BLaER1 (cell line): ENCODE results near the gene FBXL22.

Experiments used
- H3K27ac ChIP-seq: shearing (Covaris generic); formaldehyde crosslinking; 2 replicates; pipeline ENCODE4 v1.8.1; 2022
- H3K27me3 ChIP-seq: shearing (Covaris generic); formaldehyde crosslinking; 2 replicates; pipeline ENCODE4 v1.8.1; 2022
- H3K36me3 ChIP-seq: shearing (Covaris generic); formaldehyde crosslinking; 2 replicates; pipeline ENCODE4 v1.8.1; 2022
- H3K4me1 ChIP-seq: shearing (Covaris generic); formaldehyde crosslinking; 2 replicates; pipeline ENCODE4 v1.8.1; 2022
- H3K4me2 ChIP-seq: shearing (Covaris generic); formaldehyde crosslinking; 2 replicates; pipeline ENCODE4 v1.8.1; 2022
- H3K4me3 ChIP-seq: shearing (Covaris generic); formaldehyde crosslinking; 2 replicates; pipeline ENCODE4 v1.8.1; 2022
- H3K9ac ChIP-seq: shearing (Covaris generic); formaldehyde crosslinking; 2 replicates; pipeline ENCODE4 v1.8.1; 2022
- H3K9me3 ChIP-seq: shearing (Covaris generic); formaldehyde crosslinking; 2 replicates; pipeline ENCODE4 v1.8.1; 2022
- H4K20me1 ChIP-seq: shearing (Covaris generic); formaldehyde crosslinking; 2 replicates; pipeline ENCODE4 v1.8.1; 2022
- Cebpa-rat ChIP-seq: shearing (Covaris generic); IDR thresholded peaks from 2 replicates; pipeline ENCODE4 v1.8.1; 2022

Gene FBXL22

DNA sequence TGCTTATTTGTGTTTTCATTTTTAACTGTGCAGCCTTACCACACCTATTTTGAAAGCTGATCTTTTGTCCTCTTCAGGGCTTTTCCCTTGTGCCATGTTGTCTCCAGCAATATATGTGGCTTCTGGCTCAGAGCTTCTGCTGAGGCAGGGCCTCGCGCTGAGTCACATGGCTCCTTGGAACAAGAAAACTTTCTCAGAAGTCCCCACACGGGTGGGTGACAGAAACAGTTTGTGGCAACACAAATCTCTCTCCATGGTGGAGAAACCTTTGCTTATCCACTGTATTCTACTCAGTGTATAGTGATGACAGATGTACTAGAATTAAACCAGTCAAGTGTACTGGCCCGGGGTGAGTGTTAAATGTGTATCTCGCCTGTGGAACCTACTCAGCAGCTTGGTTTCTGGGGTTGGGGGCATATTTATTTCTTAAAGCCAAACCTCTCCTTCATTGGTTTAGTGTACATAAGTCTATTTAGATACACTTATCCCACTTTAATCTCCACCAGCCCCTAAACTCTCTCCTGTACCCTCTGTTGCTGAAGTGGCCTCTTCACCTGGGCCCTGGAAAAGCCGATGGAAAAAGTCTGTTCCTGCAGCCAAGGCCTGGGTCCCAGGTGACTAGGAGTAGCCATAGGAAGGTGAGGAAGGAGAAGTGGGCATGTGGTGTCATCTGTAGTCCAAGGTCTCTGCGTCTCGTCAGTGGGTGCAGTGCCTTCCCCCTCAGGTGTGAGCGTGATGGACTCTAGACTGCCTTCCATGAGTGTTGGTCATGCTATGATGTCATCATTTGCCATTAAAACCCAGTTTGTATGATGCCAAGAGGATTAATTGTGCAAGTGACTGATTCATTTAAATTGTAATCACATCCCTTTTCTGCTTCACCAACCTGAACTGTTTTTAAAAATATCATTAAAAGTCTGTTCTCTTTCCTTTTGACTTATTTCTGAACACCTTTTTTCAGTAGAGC is 3.2 kb upstream of the FBXL22 start:
- peaks cover 63% of the 10 kb centered on the region for H3K36me3 ChIP-seq
- no peaks in the 10 kb centered on the region for H3K9me3 ChIP-seq
- TF ChIP-seq Cebpa-rat = no peak
- no peak overlapping the region for H3K4me3 ChIP-seq
- H4K20me1 ChIP-seq = peaks cover 33% of the 10 kb centered on the region
- H3K9ac ChIP-seq = no peak overlapping the region
- H3K27ac ChIP-seq = no peak overlapping the region
- no peaks in the 10 kb centered on the region for H3K27me3 ChIP-seq
- H3K4me2 ChIP-seq = no peak overlapping the region
- H3K4me1 ChIP-seq = peaks cover 25% of the 10 kb centered on the region

DNA sequence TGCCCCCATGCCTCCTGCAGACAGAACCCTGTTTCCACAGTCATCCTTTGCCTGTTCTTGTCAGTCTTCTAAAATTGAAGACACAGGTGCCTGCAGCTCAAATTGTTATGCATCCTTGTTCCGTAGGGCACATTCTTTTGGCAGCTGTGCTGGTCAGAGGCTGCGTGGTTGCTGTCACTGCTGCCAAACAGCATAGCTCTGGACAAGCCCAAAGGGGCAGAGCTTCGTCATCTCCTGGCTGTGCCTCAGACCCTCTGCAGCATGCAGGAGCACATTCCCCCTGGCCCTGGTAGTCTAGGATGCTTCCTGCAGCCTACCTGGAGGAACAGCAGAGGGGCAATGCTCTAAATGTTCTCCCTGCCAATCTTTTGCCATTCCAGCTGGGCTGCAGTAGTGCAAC is 2.1 kb upstream of the FBXL22 start:
- Histone ChIP-seq H3K4me3 (no peak overlapping the region), H3K9ac (no peak overlapping the region), H3K27ac (no peak overlapping the region), H3K27me3 (no peaks in the 10 kb centered on the region), H3K4me2 (peak overlapping the region; percentile 41), H3K9me3 (no peaks in the 10 kb centered on the region), H3K36me3 (peaks cover 52% of the 10 kb centered on the region), H4K20me1 (peaks cover 23% of the 10 kb centered on the region), H3K4me1 (peaks cover 35% of the 10 kb centered on the region)
- TF ChIP-seq Cebpa-rat = no peak

DNA sequence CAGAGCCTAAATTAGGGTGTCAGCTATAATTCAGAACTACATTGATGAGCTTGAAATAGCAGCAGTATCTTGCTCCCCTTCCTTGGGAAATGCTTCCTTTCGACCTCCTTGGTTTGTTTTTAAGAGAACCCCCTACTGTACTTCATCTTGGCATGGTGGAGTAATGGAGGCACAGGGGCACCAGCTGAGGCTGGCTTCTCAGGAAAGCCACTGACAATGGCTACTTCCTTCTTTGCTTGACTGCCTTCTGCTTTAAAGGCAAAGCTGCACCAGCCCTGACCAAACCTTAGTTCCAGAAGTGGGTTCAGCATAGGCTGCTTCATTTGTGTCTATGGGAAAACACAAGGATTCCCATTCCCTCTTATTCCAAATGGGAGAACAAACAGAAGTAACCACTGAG is 1.5 kb upstream of the FBXL22 start:
- Histone ChIP-seq H3K4me3 (no peak overlapping the region), H3K4me1 (peaks cover 38% of the 10 kb centered on the region), H3K4me2 (peak overlapping the region; percentile 41), H3K27ac (0 out of 2 replicates have a peak overlapping the region, but pooled peaks have one; percentile 33), H4K20me1 (peaks cover 16% of the 10 kb centered on the region), H3K27me3 (no peaks in the 10 kb centered on the region), H3K9ac (no peak overlapping the region), H3K36me3 (peaks cover 46% of the 10 kb centered on the region), H3K9me3 (no peaks in the 10 kb centered on the region)
- no peak for TF ChIP-seq Cebpa-rat

DNA sequence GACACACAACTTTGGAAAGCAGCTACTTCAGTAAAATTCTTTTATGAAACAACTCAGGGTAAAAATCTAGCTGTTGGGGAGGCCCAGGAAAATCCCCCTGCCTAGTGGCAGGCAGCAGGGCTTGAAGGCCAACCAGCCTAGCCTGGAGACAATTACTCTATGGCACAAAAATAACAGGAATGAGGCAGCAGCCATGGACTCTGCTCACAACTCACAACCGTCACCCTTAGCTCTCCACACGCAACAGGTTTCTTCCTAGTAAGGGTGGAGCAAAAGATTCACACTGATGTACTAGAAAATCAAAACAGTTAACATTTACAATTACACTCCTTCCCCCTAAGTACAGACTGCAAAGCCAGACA is 530 bp upstream of the FBXL22 start:
- Histone ChIP-seq H3K9ac (no peak overlapping the region), H3K27me3 (no peaks in the 10 kb centered on the region), H4K20me1 (peaks cover 8% of the 10 kb centered on the region; the same call in 1 of the 2 replicates), H3K36me3 (peaks cover 36% of the 10 kb centered on the region), H3K4me2 (no peak overlapping the region), H3K4me1 (peaks cover 41% of the 10 kb centered on the region), H3K4me3 (no peak overlapping the region), H3K9me3 (no peaks in the 10 kb centered on the region), H3K27ac (no peak overlapping the region)
- no peak for TF ChIP-seq Cebpa-rat

- no peak for TF ChIP-seq Cebpa-rat
- Histone ChIP-seq H3K27ac (no peak overlapping the region), H3K9ac (no peak overlapping the region), H3K4me1 (peaks cover 52% of the 10 kb centered on the region), H3K36me3 (peaks cover 25% of the 10 kb centered on the region), H4K20me1 (peaks cover 6% of the 10 kb centered on the region; the same call in 1 of the 2 replicates), H3K9me3 (no peaks in the 10 kb centered on the region), H3K27me3 (no peaks in the 10 kb centered on the region), H3K4me3 (no peak overlapping the region), H3K4me2 (no peak overlapping the region)
Measured at GRCh38 chr15:63597821-63598220, 634 bp downstream of the FBXL22 start.

DNA sequence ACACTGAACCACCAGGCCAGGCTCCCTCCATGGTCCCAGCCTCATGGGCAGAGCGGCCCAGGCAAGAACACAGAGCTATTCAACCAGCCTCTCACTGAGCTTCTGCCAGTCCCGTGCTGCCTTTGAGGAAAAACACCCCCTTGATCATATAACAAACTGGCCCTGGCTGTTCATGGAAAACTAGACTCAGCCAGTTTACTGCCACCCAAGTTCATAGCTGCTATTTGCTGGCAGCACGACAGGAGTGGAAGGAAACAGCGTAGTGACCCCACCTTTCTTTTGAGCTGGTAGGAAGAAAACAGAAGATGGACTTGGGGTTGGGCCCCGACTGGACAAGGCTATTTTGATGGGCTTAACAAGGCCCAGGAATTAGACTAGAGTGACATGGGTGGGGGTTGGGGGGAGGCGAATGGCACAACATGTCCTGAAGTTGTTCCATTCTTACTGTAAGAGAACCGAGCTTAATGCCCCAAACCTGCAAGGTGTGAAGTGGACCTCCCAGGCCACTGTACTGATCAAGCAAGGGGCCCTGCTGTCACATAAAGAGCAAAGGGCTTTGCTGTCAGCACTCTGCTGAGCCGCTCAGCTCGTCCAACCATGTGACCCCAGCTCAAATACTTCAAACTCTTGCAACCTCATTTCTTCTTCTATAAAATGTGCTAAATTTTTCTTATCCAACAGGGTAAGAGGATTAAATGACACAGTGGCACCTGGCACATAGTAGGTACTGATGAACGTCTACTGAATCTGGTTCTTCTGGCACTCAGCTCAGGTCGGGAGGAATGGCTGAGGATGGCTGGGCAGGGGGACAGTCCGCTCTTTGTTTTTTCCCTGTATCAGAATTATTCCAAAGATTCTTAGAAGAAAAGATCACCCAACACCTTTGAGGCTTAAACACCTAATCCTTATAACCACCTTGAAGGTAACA is 1.6 kb downstream of the FBXL22 start:
- Histone ChIP-seq H3K4me3 (no peak overlapping the region; the same call in 1 of the 2 replicates), H3K36me3 (peaks cover 15% of the 10 kb centered on the region), H3K4me1 (peaks cover 61% of the 10 kb centered on the region), H3K27me3 (no peaks in the 10 kb centered on the region), H4K20me1 (peaks cover 6% of the 10 kb centered on the region; the same call in 1 of the 2 replicates), H3K9me3 (no peaks in the 10 kb centered on the region), H3K27ac (no peak overlapping the region), H3K4me2 (peak overlapping the region; percentile 98), H3K9ac (no peak overlapping the region)
- TF ChIP-seq Cebpa-rat = no peak

DNA sequence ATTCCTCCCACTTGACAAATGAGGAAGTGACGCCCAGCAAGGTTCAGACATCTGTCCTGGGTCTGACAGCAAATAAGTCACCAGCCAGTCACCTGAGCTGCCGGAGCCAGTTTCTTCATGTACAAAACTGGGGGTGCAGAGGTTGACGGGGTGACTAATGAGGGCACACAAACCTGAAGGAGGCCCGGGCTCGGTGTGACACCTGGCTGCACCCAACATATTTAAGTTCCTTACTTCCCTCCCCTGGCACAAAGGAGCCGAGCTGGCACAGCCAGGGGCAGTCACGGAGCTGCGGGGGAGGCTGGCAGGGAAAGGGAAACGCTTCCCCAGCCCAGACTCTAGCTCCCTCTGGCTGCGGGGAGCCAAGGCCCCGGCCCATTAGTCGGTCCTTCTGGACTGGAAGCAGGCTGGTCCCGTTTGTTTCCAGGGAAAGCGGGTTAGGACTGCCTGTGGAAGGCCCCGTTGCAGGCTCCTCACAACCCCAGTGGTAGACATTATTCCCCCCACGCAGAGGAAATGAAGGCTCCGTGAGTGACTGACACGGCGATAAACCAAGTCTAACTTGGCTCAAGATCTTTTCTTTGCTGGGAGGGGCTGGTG is 2.3 kb downstream of the FBXL22 start:
- Histone ChIP-seq H3K9me3 (no peaks in the 10 kb centered on the region), H3K36me3 (peaks cover 8% of the 10 kb centered on the region), H3K9ac (peak overlapping the region; percentile 89), H4K20me1 (peaks cover 6% of the 10 kb centered on the region; the same call in 1 of the 2 replicates), H3K27me3 (no peaks in the 10 kb centered on the region), H3K4me3 (peak overlapping the region; percentile 84), H3K27ac (peak overlapping the region; percentile 90), H3K4me1 (peaks cover 57% of the 10 kb centered on the region), H3K4me2 (peak overlapping the region; percentile 98)
- TF ChIP-seq Cebpa-rat = no peak

GRCh38 chr15:63600001-63600615 is 2.9 kb downstream of the FBXL22 start:
- Histone ChIP-seq H3K4me2 (peak overlapping the region; percentile 98), H3K4me3 (peak overlapping the region; percentile 84), H3K36me3 (peaks cover 2% of the 10 kb centered on the region; the same call in 1 of the 2 replicates), H3K27ac (peak overlapping the region; percentile 90), H3K9me3 (no peaks in the 10 kb centered on the region), H4K20me1 (peaks cover 4% of the 10 kb centered on the region; the same call in 1 of the 2 replicates), H3K27me3 (no peaks in the 10 kb centered on the region), H3K4me1 (peaks cover 53% of the 10 kb centered on the region), H3K9ac (peak overlapping the region; percentile 89)
- TF ChIP-seq Cebpa-rat = no peak

- no peak for TF ChIP-seq Cebpa-rat
- Histone ChIP-seq H3K4me1 (peaks cover 53% of the 10 kb centered on the region), H3K27ac (peak overlapping the region; percentile 90)
Measured at GRCh38 chr15:63600616-63601025, 3.4 kb downstream of the FBXL22 start.

More at GRCh38 chr15:63600616-63601025, 3.4 kb downstream of the FBXL22 start:
- H3K4me3 ChIP-seq = peak overlapping the region; percentile 84
- peak overlapping the region; percentile 89 for H3K9ac ChIP-seq
- no peaks in the 10 kb centered on the region for H4K20me1 ChIP-seq
- no peaks in the 10 kb centered on the region for H3K27me3 ChIP-seq
- H3K36me3 ChIP-seq = no peaks in the 10 kb centered on the region
- H3K4me2 ChIP-seq = peak overlapping the region; percentile 98
- no peaks in the 10 kb centered on the region for H3K9me3 ChIP-seq
